ENCODE data around the gene EPN1.

EPN1 gene

DNA sequence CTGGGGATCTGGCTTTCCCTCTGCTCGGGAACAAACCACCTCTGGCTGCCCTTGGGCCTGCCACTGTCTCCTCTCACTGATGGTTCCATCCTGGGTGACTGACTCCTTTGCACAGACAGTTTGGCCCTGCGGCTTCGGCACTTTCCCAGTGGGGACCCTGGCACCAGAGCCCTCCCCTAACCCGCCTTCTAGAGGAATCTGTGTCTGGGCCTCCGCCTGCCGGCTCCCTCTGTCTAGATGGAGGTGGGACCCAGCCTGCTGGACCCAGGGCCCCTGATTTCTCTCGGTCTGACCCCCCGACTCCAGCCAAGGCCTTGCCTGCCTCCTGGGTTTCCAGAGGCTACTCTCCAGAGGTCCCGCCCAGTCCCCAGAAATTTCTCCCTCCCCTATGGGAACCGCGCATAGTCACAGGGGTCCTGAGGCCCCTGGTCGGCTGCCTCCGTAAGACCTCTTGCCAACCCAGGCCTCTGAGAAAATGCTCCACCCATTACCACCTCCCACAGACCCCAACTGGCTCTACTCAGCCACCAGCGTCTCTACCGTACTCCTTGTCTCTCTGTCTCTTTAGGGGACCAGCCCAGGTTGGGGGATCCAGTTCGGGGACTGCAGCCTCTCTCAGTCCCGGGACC, 24.3 kb upstream of the EPN1 start:
- no peak overlapping the region for H3K4me3 ChIP-seq (ENCODE audit: low read length)
- TF ChIP-seq, protein P1, sequence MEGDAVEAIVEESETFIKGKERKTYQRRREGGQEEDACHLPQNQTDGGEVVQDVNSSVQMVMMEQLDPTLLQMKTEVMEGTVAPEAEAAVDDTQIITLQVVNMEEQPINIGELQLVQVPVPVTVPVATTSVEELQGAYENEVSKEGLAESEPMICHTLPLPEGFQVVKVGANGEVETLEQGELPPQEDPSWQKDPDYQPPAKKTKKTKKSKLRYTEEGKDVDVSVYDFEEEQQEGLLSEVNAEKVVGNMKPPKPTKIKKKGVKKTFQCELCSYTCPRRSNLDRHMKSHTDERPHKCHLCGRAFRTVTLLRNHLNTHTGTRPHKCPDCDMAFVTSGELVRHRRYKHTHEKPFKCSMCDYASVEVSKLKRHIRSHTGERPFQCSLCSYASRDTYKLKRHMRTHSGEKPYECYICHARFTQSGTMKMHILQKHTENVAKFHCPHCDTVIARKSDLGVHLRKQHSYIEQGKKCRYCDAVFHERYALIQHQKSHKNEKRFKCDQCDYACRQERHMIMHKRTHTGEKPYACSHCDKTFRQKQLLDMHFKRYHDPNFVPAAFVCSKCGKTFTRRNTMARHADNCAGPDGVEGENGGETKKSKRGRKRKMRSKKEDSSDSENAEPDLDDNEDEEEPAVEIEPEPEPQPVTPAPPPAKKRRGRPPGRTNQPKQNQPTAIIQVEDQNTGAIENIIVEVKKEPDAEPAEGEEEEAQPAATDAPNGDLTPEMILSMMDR (IDR thresholded peaks at IDR 0.05; ENCODE audit: insufficient read depth, low read depth, low read length, missing control alignments): no peak

DNA sequence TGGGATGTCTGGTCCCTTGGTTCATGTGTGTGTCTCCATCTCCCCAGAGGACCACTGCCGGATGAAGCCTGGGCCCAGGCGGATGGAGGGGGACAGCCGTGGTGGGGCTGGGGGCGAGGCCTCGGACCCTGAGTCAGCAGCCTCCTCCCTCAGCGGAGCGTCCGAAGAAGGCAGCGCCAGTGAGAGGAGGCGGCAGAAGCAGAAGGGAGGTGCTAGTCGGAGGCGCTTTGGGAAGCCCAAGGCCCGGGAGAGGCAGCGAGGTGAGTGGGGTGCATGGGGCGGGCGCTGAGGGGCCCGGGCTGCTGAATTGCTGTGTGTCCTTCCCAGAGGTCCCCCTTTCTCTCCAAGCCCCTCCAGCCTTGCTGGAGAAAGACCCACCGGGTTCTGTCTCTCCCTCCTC, 23.8 kb upstream of the EPN1 start:
- no peak overlapping the region for H3K4me3 ChIP-seq (ENCODE audit: low read length)
- TF ChIP-seq, protein P1 (IDR thresholded peaks at IDR 0.05; ENCODE audit: insufficient read depth, low read depth, low read length, missing control alignments): no peak
- no peak for DNase-seq (ENCODE audit: low read depth)

More for the DNA sequence above, 24.3 kb upstream of the EPN1 start:
- no peak for DNase-seq (ENCODE audit: low read depth)

DNA sequence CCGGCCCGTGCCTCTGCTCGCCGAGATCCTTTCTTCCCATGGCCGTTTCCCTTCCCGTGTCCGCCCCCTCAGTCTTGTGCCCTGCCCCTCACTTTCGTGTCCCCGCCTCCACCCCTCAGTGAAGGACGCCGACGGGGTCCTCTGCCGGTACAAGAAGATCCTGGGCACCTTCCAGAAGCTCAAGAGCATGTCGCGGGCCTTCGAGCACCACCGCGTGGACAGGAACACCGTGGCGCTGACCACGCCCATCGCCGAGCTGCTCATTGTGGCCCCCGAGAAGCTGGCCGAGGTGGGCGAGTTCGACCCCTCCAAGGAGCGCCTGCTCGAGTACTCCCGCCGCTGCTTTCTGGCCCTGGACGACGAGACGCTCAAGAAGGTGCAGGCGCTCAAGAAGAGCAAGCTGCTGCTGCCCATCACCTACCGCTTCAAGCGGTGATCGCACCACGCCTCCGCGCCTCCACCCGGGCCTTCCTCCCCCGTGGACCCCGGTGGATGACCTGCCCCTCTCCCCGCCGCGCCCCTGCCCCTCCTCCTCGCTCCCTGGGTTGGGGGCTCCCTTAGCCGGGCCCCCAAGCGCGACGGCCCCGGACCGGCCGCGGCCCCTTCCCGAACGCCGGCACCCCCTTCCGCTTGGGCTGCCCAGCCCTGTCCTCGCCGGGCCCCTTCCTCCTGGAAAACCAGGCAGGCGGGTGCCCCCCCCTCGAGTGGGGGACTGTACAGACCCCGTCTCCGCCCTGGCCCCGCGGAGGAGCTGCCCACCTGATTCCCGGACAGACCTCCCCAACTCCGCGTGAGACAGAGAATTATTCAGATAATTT, 22.5 kb upstream of the EPN1 start:
- H3K4me3 ChIP-seq (ENCODE audit: low read length): no peak overlapping the region

DNA sequence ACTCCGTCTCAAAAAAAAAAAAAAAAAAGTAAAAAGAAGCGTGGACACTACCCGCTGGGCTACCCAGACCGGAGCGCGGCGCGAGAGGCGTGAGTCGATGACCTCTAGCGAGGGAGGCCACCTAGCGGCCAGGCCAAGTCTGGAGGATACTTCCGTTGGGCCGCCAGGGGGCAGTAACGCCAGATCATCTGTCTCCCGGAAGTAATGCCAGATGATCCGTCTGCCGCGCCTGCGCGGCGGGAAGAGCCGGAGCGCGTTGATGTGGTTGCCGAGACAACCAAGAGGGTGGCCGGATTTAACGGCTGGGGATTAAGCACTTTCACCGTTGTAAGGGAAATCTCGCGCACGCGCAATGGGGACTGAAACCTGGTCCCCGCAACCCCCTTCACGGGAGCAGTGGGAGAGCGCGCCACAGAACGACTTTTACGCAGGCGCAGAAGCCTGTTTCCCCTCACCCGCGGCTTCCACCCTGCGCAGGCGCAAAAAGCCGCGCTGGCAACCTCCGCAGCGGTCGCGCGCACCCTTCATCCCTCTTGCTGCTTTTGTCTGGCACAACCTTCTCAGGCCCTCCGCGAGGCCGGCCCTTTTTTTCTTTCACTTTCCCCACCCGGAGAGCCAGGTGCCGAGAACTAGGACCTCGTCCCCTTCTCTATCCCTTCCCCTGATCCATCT, 21.2 kb upstream of the EPN1 start:
- TF ChIP-seq, protein P1 (IDR thresholded peaks at IDR 0.05; ENCODE audit: insufficient read depth, low read depth, low read length, missing control alignments): peak; percentile 100
- H3K4me3 ChIP-seq (ENCODE audit: low read length): peak overlapping the region; percentile 86
- peak; percentile 97 for DNase-seq (ENCODE audit: low read depth)

More for the DNA sequence above, 22.5 kb upstream of the EPN1 start:
- no peak for DNase-seq (ENCODE audit: low read depth)
- TF ChIP-seq, protein P1 (IDR thresholded peaks at IDR 0.05; ENCODE audit: insufficient read depth, low read depth, low read length, missing control alignments): no peak

DNA sequence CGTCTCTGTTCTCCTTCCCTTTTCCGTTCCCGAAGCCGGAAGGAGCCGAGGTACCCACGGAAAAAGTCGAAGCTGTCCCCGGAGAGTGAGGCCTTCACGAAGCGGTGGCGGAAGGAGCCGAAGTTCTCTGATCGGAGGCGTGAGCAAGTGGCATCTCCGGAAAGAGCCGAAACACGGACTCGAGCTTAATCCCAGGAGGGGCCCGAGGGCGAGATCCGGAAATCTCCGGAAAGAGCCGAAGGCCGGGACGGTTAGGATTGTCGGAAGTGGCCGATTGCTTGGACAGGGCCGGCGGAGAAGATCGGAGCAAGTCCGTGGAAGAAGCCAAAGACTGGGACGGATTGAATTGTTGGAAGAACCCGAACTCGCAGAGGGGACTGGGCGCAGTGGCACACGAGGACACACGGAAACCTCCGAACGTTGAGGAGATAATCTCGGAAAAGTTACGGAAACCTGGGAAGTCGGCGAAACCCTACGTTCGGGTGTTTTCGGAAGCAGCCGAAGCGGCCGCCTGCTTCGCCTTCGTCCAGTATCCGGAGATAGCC, 20.6 kb upstream of the EPN1 start:
- TF ChIP-seq, protein P1 (IDR thresholded peaks at IDR 0.05; ENCODE audit: insufficient read depth, low read depth, low read length, missing control alignments): no peak
- peak overlapping the region; percentile 86 for H3K4me3 ChIP-seq (ENCODE audit: low read length)
- DNase-seq (ENCODE audit: low read depth): peak; percentile 99

DNA sequence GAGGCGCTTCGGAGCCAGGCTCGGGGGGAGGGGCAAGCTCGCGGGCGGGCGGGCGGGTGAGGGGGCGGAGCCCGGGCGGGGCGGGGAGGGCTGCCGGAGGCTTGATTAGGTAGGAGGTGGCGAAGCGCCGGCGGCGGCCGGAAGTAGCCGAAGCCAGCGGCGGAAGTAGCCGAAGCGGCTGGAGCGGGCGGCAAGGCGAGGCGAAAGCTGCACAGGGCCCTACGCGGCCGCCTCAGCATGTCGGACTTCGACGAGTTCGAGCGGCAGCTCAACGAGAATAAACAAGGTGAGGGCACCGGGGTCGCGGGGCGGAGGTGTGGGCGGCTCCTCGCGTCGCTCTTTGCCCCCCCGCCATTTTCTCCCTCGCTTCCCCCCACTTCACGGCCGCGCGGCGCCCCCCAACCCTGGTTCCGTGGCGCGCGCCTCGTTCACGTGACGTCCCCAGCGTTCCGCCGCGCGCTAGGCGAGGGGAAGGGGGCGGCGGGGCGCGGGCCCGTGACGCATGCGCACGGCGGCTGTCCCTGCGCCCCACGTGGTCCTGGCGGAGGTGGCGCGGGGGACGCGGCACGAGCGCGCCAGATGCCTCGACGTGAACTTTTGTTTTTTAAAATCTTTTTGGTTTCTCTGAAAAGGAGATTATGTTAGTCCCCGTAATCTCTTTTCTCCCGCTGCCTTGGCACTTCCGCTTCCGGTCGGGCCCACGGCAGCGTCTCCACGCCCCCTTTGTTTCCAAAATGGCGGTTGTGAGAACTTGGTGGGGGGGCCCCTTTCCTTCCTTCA, 20.0 kb upstream of the EPN1 start, which contains the start of gene U2AF2:
TSS of gene U2AF2 (plus strand) at position 168 of the 780 bp plus-strand sequence. CDS start at position 238, 70 bp downstream.
- TF ChIP-seq, protein P1 (IDR thresholded peaks at IDR 0.05; ENCODE audit: insufficient read depth, low read depth, low read length, missing control alignments): no peak
- DNase-seq (ENCODE audit: low read depth): peak; percentile 92
- peak within 1 kb of the TSS; percentile 86 for H3K4me3 ChIP-seq (ENCODE audit: low read length)

All from epithelial cell of esophagus (primary cell).